Mucosa of descending colon (tissue), 3 donors: ENCODE measurements around the gene MIGA1. TPM values are rescaled to one million over a fixed set of nuclear protein-coding genes. Genes with fewer than 3 reads are reported as not detected.

Experiments used
- ATAC-seq: fragments of 200-7000 bp; cut with Tn5 transposase; one replicate; pipeline ENCODE4 v1.9.1; 2020; ENCODE audit warnings: mild to moderate bottlenecking, moderate library complexity
- DNase-seq, 3 donors: peaks; one replicate each; pipeline ENCODE4 v3.0.0-alpha.2; 2020
- H3K36me3 ChIP-seq: fragments of 200-600 bp; one replicate; pipeline ENCODE4 v1.8.0; 2021; ENCODE audit warnings: low read depth, mild to moderate bottlenecking
- H3K4me1 ChIP-seq: fragments of 200-600 bp; one replicate; pipeline ENCODE4 v1.8.0; 2021; ENCODE audit warnings: low read depth, mild to moderate bottlenecking
- H3K4me3 ChIP-seq: fragments of 200-600 bp; one replicate; pipeline ENCODE4 v1.8.0; 2021; ENCODE audit warnings: mild to moderate bottlenecking
- H3K9me3 ChIP-seq: fragments of 200-600 bp; one replicate; pipeline ENCODE4 v1.8.0; 2021; ENCODE audit warnings: mild to moderate bottlenecking
- intact Hi-C, 2 donors: fragments of 100-400 bp; cut with DNase I in 1 of 2; cut with micrococcal nuclease in 1 of 2; formaldehyde crosslinking; loops; one replicate each; pipeline versions ENCODE4 v1.11.0 to v1.11.1; 2022; cut with DNase I, micrococcal nuclease
- total RNA-seq, 3 donors: library from RNA; stranded (reverse); fragmentation: NEBNext Ultra II Directional in 2 of 3; extraction: Animal tissue kit (Norgen Biotek cat#: 25700) in 2 of 3; gene quantifications; one replicate each; pipeline versions ENCODE4 v1.2.1 to v1.2.4, GENCODE V29; 2021 to 2023
- TF ChIP-seq, protein P1 (sequence below): fragments of 200-600 bp; IDR thresholded peaks from one replicate; pipeline ENCODE4 v1.8.0; 2022; ENCODE audit warnings: antibody characterized with exemption, mild to moderate bottlenecking
- donor health status: DM: no; HTN: no; CAD: no; lungs with moderate emphysema.
- donor health status: DM: no; HTN: no; CAD: no.
- donor health status: DM: no; HTN: yes; CAD: no.

Gene MIGA1
- total RNA-seq, 3 donors from 2014 or later: 13.2 to 21.1 (median 18.5) TPM

DNA sequence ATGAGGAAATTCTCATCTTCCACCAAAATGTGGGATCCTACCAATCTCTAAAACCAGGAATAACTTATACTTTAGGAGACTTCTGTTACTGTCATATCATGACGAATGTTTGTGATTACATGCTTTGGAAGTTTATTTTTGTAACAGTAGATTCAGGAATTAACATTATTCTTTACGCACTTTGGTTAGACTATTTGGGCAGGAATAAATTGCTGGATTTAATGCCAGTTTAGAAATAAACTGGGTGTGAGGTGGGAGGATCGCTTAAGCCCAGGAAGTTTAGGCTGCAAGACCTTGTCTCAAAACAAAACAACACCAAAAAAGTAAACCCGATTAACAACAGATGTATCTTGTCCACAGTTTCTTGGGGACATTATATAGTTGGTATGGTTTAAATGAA is 52.1 kb downstream of the MIGA1 start:
- H3K4me3 ChIP-seq: no peak overlapping the region
- H3K9me3 ChIP-seq: no peaks in the 10 kb centered on the region
- TF ChIP-seq, protein P1, sequence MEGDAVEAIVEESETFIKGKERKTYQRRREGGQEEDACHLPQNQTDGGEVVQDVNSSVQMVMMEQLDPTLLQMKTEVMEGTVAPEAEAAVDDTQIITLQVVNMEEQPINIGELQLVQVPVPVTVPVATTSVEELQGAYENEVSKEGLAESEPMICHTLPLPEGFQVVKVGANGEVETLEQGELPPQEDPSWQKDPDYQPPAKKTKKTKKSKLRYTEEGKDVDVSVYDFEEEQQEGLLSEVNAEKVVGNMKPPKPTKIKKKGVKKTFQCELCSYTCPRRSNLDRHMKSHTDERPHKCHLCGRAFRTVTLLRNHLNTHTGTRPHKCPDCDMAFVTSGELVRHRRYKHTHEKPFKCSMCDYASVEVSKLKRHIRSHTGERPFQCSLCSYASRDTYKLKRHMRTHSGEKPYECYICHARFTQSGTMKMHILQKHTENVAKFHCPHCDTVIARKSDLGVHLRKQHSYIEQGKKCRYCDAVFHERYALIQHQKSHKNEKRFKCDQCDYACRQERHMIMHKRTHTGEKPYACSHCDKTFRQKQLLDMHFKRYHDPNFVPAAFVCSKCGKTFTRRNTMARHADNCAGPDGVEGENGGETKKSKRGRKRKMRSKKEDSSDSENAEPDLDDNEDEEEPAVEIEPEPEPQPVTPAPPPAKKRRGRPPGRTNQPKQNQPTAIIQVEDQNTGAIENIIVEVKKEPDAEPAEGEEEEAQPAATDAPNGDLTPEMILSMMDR: no peak
- H3K36me3 ChIP-seq: no peaks in the 10 kb centered on the region
- H3K4me1 ChIP-seq: peaks cover 8% of the 10 kb centered on the region
- ATAC-seq (no peak), DNase-seq (no peak)
- intact Hi-C loops: no loop called here

DNA sequence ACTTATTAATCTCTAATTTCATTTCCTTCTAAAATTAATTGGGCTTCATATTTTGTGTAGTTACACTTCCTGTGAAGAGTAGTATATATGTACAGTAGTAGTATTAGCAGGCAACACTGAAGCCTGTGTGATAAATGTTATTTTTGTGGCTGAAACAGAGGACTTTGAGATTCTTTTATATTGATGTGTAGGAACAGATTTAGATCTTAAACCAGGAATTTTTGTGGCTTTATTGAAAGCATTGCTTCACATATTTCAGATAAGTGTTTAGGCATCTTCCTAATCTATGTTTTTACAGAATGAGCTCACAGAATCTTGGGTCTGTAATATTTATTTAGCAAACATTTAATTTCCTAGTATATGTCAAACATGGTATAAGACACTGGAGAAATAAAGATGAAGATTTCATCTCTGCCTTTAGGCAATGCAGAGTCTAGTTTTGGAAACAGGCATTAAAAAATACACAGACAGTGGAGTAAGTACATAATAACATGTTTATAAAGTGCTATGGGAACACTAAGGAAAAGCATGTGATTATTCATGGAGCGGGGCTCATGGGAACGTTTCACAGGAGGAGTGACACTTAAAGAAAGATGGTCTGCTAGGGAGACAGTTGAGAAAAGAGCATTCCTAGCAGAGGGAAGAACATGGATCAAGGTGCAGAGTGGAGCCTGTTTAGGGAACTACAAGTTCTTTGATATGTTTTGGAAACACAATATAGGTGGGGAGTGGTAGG is 52.7 kb downstream of the MIGA1 start:
- peaks cover 8% of the 10 kb centered on the region for H3K4me1 ChIP-seq
- intact Hi-C loops: no loop called here

DNA sequence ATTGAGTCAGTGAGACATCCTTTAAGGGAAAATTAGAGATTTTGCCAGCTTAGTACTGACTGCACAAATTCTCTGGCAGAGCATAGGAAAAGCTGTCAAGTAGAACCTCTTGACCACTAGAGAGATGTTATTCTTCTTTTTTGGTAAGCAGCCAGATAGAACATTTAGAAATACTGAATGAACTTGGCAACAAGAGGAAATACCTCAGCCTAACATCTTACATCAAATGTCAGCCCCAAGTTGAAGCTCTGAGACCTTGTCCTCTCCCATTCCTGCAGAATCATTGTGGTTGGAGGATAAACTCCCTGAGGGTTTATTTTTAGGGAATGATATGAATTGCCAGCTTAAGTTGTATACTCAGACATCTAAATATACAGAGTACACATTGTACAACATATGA is 53.5 kb downstream of the MIGA1 start:
- H3K36me3 ChIP-seq: no peaks in the 10 kb centered on the region
- no peak overlapping the region for H3K4me3 ChIP-seq
- H3K4me1 ChIP-seq: peaks cover 8% of the 10 kb centered on the region
- ATAC-seq: peak; percentile 55
- TF ChIP-seq, protein P1: no peak
- DNase-seq: no peak
- intact Hi-C loops: no loop called here
- no peaks in the 10 kb centered on the region for H3K9me3 ChIP-seq

More for the DNA sequence above, 52.7 kb downstream of the MIGA1 start:
- TF ChIP-seq, protein P1: no peak
- no peaks in the 10 kb centered on the region for H3K36me3 ChIP-seq
- DNase-seq: no peak
- no peak overlapping the region for H3K4me3 ChIP-seq
- ATAC-seq: peak; percentile 17
- no peaks in the 10 kb centered on the region for H3K9me3 ChIP-seq

DNA sequence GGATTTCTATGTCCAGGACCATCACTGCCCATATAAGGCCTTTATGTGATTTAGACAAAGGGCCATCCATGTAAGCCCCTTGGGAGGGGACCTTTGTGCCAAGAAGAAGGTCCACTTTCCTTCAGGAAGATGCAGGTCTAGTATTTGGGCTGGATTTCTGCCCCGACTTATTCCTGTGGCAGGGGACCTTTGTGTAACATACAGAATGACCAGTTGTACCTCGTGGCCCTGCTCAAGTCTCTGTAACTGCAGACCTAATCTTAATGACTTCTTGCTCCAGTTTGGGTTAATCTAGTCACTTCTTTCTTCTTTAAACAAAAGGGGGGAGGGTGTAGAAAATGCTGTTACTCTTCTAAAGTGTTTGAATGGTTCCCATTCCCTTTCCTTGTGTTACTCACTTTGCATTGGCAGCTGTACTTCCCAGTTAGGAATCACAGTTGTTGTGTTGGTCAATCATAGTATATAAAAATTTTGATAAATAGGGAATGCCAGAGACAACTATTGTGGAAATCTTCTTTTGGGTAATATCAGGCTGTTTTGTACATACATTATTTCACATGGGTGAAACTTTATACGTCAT is 54.2 kb downstream of the MIGA1 start:
- DNase-seq (no peak), ATAC-seq (no peak)
- Histone ChIP-seq H3K4me1 (peaks cover 8% of the 10 kb centered on the region), H3K4me3 (no peak overlapping the region), H3K9me3 (no peaks in the 10 kb centered on the region), H3K36me3 (no peaks in the 10 kb centered on the region)
- TF ChIP-seq, protein P1: no peak
- intact Hi-C loops: no loop called here

DNA sequence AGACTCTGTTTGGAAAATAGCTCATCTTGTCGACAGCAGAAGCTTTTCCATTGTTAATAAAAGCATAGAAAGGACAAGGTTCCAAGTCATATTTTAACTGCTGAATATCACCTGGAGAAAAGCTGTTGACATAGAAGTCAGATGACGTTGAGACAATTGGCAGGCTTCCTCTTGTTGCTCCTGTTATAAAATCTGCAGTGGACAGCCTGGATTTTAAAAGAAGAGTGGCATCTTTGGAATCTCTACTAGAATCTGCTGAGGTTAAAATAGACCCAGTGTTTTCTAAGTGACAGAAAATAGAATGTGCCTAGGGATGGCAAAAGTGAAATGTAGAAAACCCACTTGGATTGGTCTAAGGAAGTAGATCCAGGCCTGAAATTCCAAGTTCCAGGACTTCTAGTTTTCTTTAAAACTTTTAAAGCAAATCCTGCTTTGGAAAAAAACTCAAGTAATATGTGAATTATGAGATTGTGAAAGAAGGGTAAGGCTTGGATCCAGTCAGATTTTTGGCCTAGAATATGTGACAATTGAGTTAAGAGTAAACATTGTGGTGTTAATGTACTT is 55.4 kb downstream of the MIGA1 start:
- intact Hi-C loops: no loop called here
- TF ChIP-seq, protein P1: no peak
- Histone ChIP-seq H3K9me3 (no peaks in the 10 kb centered on the region), H3K4me3 (no peak overlapping the region), H3K4me1 (peaks cover 8% of the 10 kb centered on the region), H3K36me3 (no peaks in the 10 kb centered on the region)
- DNase-seq (peak in 1 of 3 donors; percentile 70), ATAC-seq (peak; percentile 81)
